ENCODE measurements around the gene KARS1. TPM values are rescaled to one million over a fixed set of nuclear protein-coding genes. Genes with fewer than 3 reads are reported as not detected.

Gene KARS1
- total RNA-seq, 4 donors from 2014 or later: 183 to 251 (median 206) TPM

DNA sequence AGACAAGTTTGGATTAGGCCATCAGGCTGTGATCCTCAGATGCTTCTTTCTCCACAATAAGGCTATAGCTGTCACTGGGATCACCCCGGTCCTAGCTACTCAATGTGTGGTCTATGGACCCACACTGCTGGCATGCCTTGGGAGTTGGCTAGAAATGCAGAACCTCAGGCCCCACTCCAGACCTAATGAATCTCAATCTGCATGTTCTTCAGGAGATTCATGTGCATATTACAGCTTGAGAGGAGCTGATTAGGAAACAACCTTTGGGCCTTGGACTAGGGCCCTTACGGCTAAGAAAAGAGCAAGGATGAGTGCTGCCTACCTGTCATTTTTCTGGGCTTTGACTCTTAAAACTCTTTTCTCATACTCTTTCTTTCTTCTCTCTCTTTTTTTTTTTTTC lies 31.8 kb downstream of the KARS1 start:
- DNase-seq (no peak), ATAC-seq (no peak)
- no peaks in the 10 kb centered on the region for H3K4me1 ChIP-seq
- H3K36me3 ChIP-seq: peaks cover 3 to 83% of the 10 kb centered on the region in 2 donors
- intact Hi-C loops (cut with DNase I; ENCODE audit: low total_unique reads): loop anchor here (5.0 kb wide), 1 partner anchor 33 kb away; no protein-coding TSS in a partner anchor
- no peak overlapping the region for H3K27ac ChIP-seq
- H3K4me3 ChIP-seq: no peak overlapping the region
- no peaks in the 10 kb centered on the region for H3K9me3 ChIP-seq
- TF ChIP-seq, protein P1, sequence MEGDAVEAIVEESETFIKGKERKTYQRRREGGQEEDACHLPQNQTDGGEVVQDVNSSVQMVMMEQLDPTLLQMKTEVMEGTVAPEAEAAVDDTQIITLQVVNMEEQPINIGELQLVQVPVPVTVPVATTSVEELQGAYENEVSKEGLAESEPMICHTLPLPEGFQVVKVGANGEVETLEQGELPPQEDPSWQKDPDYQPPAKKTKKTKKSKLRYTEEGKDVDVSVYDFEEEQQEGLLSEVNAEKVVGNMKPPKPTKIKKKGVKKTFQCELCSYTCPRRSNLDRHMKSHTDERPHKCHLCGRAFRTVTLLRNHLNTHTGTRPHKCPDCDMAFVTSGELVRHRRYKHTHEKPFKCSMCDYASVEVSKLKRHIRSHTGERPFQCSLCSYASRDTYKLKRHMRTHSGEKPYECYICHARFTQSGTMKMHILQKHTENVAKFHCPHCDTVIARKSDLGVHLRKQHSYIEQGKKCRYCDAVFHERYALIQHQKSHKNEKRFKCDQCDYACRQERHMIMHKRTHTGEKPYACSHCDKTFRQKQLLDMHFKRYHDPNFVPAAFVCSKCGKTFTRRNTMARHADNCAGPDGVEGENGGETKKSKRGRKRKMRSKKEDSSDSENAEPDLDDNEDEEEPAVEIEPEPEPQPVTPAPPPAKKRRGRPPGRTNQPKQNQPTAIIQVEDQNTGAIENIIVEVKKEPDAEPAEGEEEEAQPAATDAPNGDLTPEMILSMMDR (IDR thresholded peaks at IDR 0.05 in 4 of 5, conservative IDR thresholded peaks at IDR 0.05 in 1 of 5): no peak
- no peak for TF ChIP-seq POLR2A (IDR thresholded peaks at IDR 0.05)
- in situ Hi-C loops (cut with MboI; ENCODE audit: low sequenced_read_pairs in 4 of 4): loop anchor here in 1 of 4 donors (25.0 kb wide), 1 partner anchor 1572 kb away; the partner anchor contains the start of genes MON1B and SYCE1L
- H3K27me3 ChIP-seq: no peaks in the 10 kb centered on the region

GRCh38 chr16:75614066-75614897 lies 33.2 kb downstream of the KARS1 start:
- H3K27ac ChIP-seq: no peak overlapping the region
- in situ Hi-C loops (cut with MboI; ENCODE audit: low sequenced_read_pairs in 4 of 4) (loop anchor here in 1 of 4 donors (25.0 kb wide), 1 partner anchor 1573 kb away; the partner anchor contains the start of genes MON1B and SYCE1L), intact Hi-C loops (cut with DNase I; ENCODE audit: low total_unique reads) (no loop called here)
- ATAC-seq: no peak
- H3K36me3 ChIP-seq: peaks cover 3 to 85% of the 10 kb centered on the region in 2 donors
- no peaks in the 10 kb centered on the region for H3K27me3 ChIP-seq
- no peak for DNase-seq
- H3K4me3 ChIP-seq: no peak overlapping the region
- no peaks in the 10 kb centered on the region for H3K9me3 ChIP-seq
- TF ChIP-seq, protein P1 (IDR thresholded peaks at IDR 0.05 in 4 of 5, conservative IDR thresholded peaks at IDR 0.05 in 1 of 5): no peak
- no peak for TF ChIP-seq POLR2A (IDR thresholded peaks at IDR 0.05)
- H3K4me1 ChIP-seq: no peaks in the 10 kb centered on the region

DNA sequence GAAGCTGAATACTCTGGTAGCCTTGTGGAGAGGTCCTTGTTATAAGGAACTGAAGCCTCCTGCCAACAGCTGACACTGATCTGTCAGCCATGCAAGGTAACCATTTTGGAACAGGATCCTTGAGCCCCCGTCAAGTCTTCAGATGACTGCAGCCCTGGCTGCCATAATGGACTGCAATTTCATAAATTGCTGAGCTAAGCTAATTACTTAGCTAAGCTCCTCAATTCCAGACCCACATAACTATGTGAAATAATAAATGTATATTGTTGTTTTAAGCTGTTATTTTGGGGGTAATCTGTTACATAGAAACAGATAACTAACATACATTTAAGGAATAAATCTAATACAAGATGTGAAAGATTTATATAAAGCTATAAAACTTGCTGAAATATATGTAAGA lies 41.0 kb downstream of the KARS1 start:
- intact Hi-C loops (cut with DNase I; ENCODE audit: low total_unique reads) (no loop called here), in situ Hi-C loops (cut with MboI; ENCODE audit: low sequenced_read_pairs in 4 of 4) (loop anchor here in 1 of 4 donors (25.0 kb wide), 1 partner anchor 1581 kb away; the partner anchor contains the start of genes MON1B and SYCE1L)
- Histone ChIP-seq H3K9me3 (no peaks in the 10 kb centered on the region), H3K4me1 (no peaks in the 10 kb centered on the region), H3K4me3 (no peak overlapping the region), H3K27me3 (no peaks in the 10 kb centered on the region), H3K27ac (no peak overlapping the region), H3K36me3 (peaks cover 0 to 61% of the 10 kb centered on the region in 2 donors)
- no peak for TF ChIP-seq POLR2A (IDR thresholded peaks at IDR 0.05)
- TF ChIP-seq, protein P1 (IDR thresholded peaks at IDR 0.05 in 4 of 5, conservative IDR thresholded peaks at IDR 0.05 in 1 of 5): no peak
- no peak for DNase-seq
- ATAC-seq: no peak

DNA sequence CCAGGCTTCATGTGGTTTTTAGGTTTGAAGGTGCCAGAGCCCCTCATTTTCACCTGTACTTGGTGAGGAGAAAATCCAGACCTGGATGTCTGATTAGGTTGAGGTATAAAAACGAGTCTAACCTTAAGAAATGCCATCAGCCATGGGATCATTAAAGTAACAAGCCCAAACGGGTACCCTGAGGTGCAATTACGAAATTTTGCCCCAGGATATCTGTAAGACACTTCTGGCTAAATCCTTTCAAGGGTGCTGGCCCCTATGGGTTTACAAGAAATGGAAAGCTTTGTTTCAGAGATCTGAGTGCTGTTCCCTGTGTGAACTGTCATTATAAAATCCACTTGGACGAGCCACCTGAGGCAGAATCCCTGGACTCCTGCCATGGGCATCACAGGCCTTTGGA lies 44.2 kb downstream of the KARS1 start:
- no peak for DNase-seq
- in situ Hi-C loops (cut with MboI; ENCODE audit: low sequenced_read_pairs in 4 of 4) (loop anchor here in 1 of 4 donors (25.0 kb wide), 1 partner anchor 1584 kb away; the partner anchor contains the start of genes MON1B and SYCE1L), intact Hi-C loops (cut with DNase I; ENCODE audit: low total_unique reads) (no loop called here)
- Histone ChIP-seq H3K27me3 (no peaks in the 10 kb centered on the region), H3K9me3 (no peaks in the 10 kb centered on the region), H3K4me1 (no peaks in the 10 kb centered on the region), H3K4me3 (no peak overlapping the region), H3K27ac (no peak overlapping the region), H3K36me3 (peaks cover 0 to 58% of the 10 kb centered on the region in 2 donors)
- ATAC-seq: no peak
- no peak for TF ChIP-seq POLR2A (IDR thresholded peaks at IDR 0.05)
- TF ChIP-seq, protein P1 (IDR thresholded peaks at IDR 0.05 in 4 of 5, conservative IDR thresholded peaks at IDR 0.05 in 1 of 5): no peak
